Measurements from ENCODE around the gene CRADD. TPM values are rescaled to one million over a fixed set of nuclear protein-coding genes. Genes with fewer than 3 reads are reported as not detected.
"Not testable (repeated sequence)": the region's sequence is repeated elsewhere in the genome, so short reads cannot be mapped to it uniquely, and the experiment has no call there.

Gene CRADD
- total RNA-seq, 1 donor from 2014 or later: 17.1 TPM

GRCh38 chr12:93778306-93778705 is 101.1 kb downstream of the CRADD start:
- no peaks in the 10 kb centered on the region for H3K36me3 ChIP-seq
- H3K4me1 ChIP-seq: peaks cover 24% of the 10 kb centered on the region
- peak overlapping the region; percentile 15 for H3K27ac ChIP-seq
- TF ChIP-seq CTCF (IDR thresholded peaks at IDR 0.05): no peak
- no peaks in the 10 kb centered on the region for H3K27me3 ChIP-seq
- H3K9me3 ChIP-seq: no peaks in the 10 kb centered on the region
- H3K4me3 ChIP-seq: no peak overlapping the region
- intact Hi-C loops (cut with DNase I): no loop called here
- ATAC-seq (no peak), DNase-seq (no peak)

- ATAC-seq: no peak
- peak overlapping the region; percentile 15 for H3K27ac ChIP-seq
- peaks cover 25% of the 10 kb centered on the region for H3K4me1 ChIP-seq
- no peak for TF ChIP-seq CTCF (IDR thresholded peaks at IDR 0.05)
- no peaks in the 10 kb centered on the region for H3K9me3 ChIP-seq
- H3K4me3 ChIP-seq: no peak overlapping the region
- no peaks in the 10 kb centered on the region for H3K27me3 ChIP-seq
- intact Hi-C loops (cut with DNase I): no loop called here
- no peak for DNase-seq
- H3K36me3 ChIP-seq: no peaks in the 10 kb centered on the region
Observed at GRCh38 chr12:93778766-93779165, 101.6 kb downstream of the CRADD start.

GRCh38 chr12:93780101-93780641 is 103.0 kb downstream of the CRADD start:
- Histone ChIP-seq H3K36me3 (no peaks in the 10 kb centered on the region), H3K27ac (no peak overlapping the region), H3K27me3 (no peaks in the 10 kb centered on the region), H3K9me3 (no peaks in the 10 kb centered on the region), H3K4me1 (peaks cover 37% of the 10 kb centered on the region), H3K4me3 (no peak overlapping the region)
- intact Hi-C loops (cut with DNase I): no loop called here
- ATAC-seq (no peak), DNase-seq (no peak)
- no peak for TF ChIP-seq CTCF (IDR thresholded peaks at IDR 0.05)

- H3K27ac ChIP-seq; H3K9me3 ChIP-seq; H3K36me3 ChIP-seq; H3K4me3 ChIP-seq; DNase-seq; ATAC-seq; H3K27me3 ChIP-seq; intact Hi-C loops (cut with DNase I): not testable (repeated sequence)
- peaks cover 44% of the 10 kb centered on the region for H3K4me1 ChIP-seq
Observed at GRCh38 chr12:93780886-93781285, 103.7 kb downstream of the CRADD start.

- intact Hi-C loops (cut with DNase I); H3K9me3 ChIP-seq; ATAC-seq; H3K4me3 ChIP-seq; DNase-seq; H3K27ac ChIP-seq; H3K27me3 ChIP-seq; H3K36me3 ChIP-seq: not testable (repeated sequence)
- peaks cover 41% of the 10 kb centered on the region for H3K4me1 ChIP-seq
Observed at GRCh38 chr12:93781961-93782360, 104.8 kb downstream of the CRADD start.

- ATAC-seq (no peak), DNase-seq (no peak)
- H3K27me3 ChIP-seq: no peaks in the 10 kb centered on the region
- no peak overlapping the region for H3K27ac ChIP-seq
- H3K4me1 ChIP-seq: peaks cover 32% of the 10 kb centered on the region
- no peaks in the 10 kb centered on the region for H3K36me3 ChIP-seq
- intact Hi-C loops (cut with DNase I): no loop called here
- TF ChIP-seq CTCF (IDR thresholded peaks at IDR 0.05): no peak
- no peaks in the 10 kb centered on the region for H3K9me3 ChIP-seq
- H3K4me3 ChIP-seq: no peak overlapping the region
Observed at GRCh38 chr12:93782853-93783252, 105.7 kb downstream of the CRADD start.

- ATAC-seq (no peak), DNase-seq (no peak)
- Histone ChIP-seq H3K4me3 (no peak overlapping the region), H3K4me1 (peaks cover 29% of the 10 kb centered on the region), H3K36me3 (no peaks in the 10 kb centered on the region), H3K27me3 (no peaks in the 10 kb centered on the region), H3K27ac (peak overlapping the region; percentile 77), H3K9me3 (no peaks in the 10 kb centered on the region)
- no peak for TF ChIP-seq CTCF (IDR thresholded peaks at IDR 0.05)
- intact Hi-C loops (cut with DNase I): no loop called here
Observed at GRCh38 chr12:93783832-93784231, 106.7 kb downstream of the CRADD start.

Data from upper lobe of right lung (tissue), 1 donor.